B cell (primary cell): ENCODE results near the gene COLQ. TPM values are rescaled to one million over a fixed set of nuclear protein-coding genes. Genes with fewer than 3 reads are reported as not detected.

Experiments used
- ATAC-seq: fragments of 200-7000 bp; cut with Tn5 transposase; one replicate; pipeline ENCODE4 v1.10.0; 2021; ENCODE audit warnings: low read depth, mild to moderate bottlenecking, moderate number of reproducible peaks, moderate library complexity
- CTCF ChIA-PET: fragments of 350-600 bp; sonication (Branson Sonifier 250); formaldehyde crosslinking; loops from one replicate; lab custom pipeline; 2021; ENCODE audit warnings: antibody characterized with exemption, inconsistent platforms; lab: Charles Lee
- POLR2A ChIA-PET: fragments of 350-600 bp; sonication (Branson Sonifier 250); formaldehyde crosslinking; loops from one replicate; lab custom pipeline; 2021; ENCODE audit warnings: antibody characterized with exemption; lab: Charles Lee
- DNase-seq: peaks from one replicate; pipeline ENCODE4 v3.0.0; 2013
- H2AFZ ChIP-seq: 2 replicates; pipeline ENCODE4 v1.6.1; 2012; ENCODE audit warnings: mild to moderate bottlenecking, low read depth, low read length; ENCODE audit not compliant: insufficient read depth, poor library complexity, severe bottlenecking
- H3K27ac ChIP-seq, 2 donors: 1 replicate in 1 of 2; 2 replicates in 1 of 2; pipeline ENCODE4 v1.5.1; 2012 to 2013; ENCODE audit warnings: low read length in 2 of 2, mild to moderate bottlenecking in 2 of 2, moderate library complexity in 1 of 2
- H3K27me3 ChIP-seq, 4 experiments: fragments of 200-600 bp in 1 of 4; sonication (generic) in 1 of 4; replicated peaks in 1 of 4; 1 replicate in 2 of 4; 2 replicates in 2 of 4; pipeline versions ENCODE4 v1.6.1 to v1.7.0; 2013 to 2016; ENCODE audit warnings: low read length in 3 of 4, mild to moderate bottlenecking in 2 of 4, mixed read lengths in 1 of 4, moderate library complexity in 1 of 4; ENCODE audit not compliant: insufficient read depth in 4 of 4, control insufficient read depth in 3 of 4; ENCODE audit errors: control extremely low read depth in 1 of 4
- H3K36me3 ChIP-seq, 2 experiments: replicated peaks in 1 of 2; 1 replicate in 1 of 2; 2 replicates in 1 of 2; pipeline versions ENCODE4 v1.6.1 to v1.7.1; 2013; ENCODE audit warnings: low read length in 1 of 2; ENCODE audit not compliant: insufficient read depth in 2 of 2, control insufficient read depth in 1 of 2; ENCODE audit errors: control extremely low read depth in 1 of 2, extremely low read depth in 1 of 2
- H3K4me1 ChIP-seq, 2 donors: fragments of 200-600 bp in 1 of 2; sonication (generic) in 1 of 2; 1 replicate in 1 of 2; 2 replicates in 1 of 2; pipeline versions ENCODE4 v1.5.1 to v1.6.1; 2013 to 2017; ENCODE audit warnings: low read length in 2 of 2; ENCODE audit not compliant: control insufficient read depth in 2 of 2, insufficient read depth in 2 of 2
- H3K4me2 ChIP-seq: replicated peaks from 2 replicates; pipeline ENCODE3; 2012; ENCODE audit warnings: mild to moderate bottlenecking, low read depth, low read length; ENCODE audit not compliant: poor library complexity, severe bottlenecking
- H3K4me3 ChIP-seq, 5 experiments: fragments of 200-600 bp in 1 of 5; sonication (generic) in 1 of 5; 1 replicate in 3 of 5; 2 replicates in 2 of 5; pipeline versions ENCODE4 v1.5.1 to v1.7.0; 2011 to 2016; ENCODE audit warnings: low read length in 4 of 5, mild to moderate bottlenecking in 4 of 5, low read depth in 2 of 5, control low read depth in 1 of 5, moderate library complexity in 1 of 5; ENCODE audit not compliant: insufficient read depth in 1 of 5; ENCODE audit errors: control extremely low read depth in 1 of 5, extremely low read depth in 1 of 5
- H3K79me2 ChIP-seq: fragments of 200-600 bp; sonication (generic); one replicate; pipeline ENCODE4 v1.6.0; 2016; ENCODE audit warnings: low read length; ENCODE audit not compliant: control insufficient read depth, insufficient read depth
- H3K9ac ChIP-seq: fragments of 200-600 bp; sonication (generic); 2 replicates; pipeline ENCODE4 v1.6.1; 2017; ENCODE audit warnings: mild to moderate bottlenecking, low read length, moderate library complexity
- H3K9me3 ChIP-seq, 3 donors: one replicate each; pipeline versions ENCODE4 v1.6.1 to v1.7.1; 2013; ENCODE audit warnings: low read length in 2 of 3; ENCODE audit not compliant: control insufficient read depth in 2 of 3, insufficient read depth in 1 of 3; ENCODE audit errors: control extremely low read depth in 1 of 3
- H4K20me1 ChIP-seq: 2 replicates; pipeline ENCODE4 v1.6.0; 2012; ENCODE audit warnings: mild to moderate bottlenecking, low read length; ENCODE audit not compliant: insufficient read depth, control insufficient read depth, poor library complexity, severe bottlenecking
- H3K27ac Mint-ChIP-seq: one replicate; pipeline ENCODE4 v1.8.0; 2021; ENCODE audit warnings: mixed read lengths
- H3K27me3 Mint-ChIP-seq: one replicate; pipeline ENCODE4 v1.8.0; 2021; ENCODE audit warnings: mixed read lengths
- H3K4me1 Mint-ChIP-seq: one replicate; pipeline ENCODE4 v1.8.0; 2021; ENCODE audit warnings: mixed read lengths
- H3K4me3 Mint-ChIP-seq: one replicate; pipeline ENCODE4 v1.8.0; 2021; ENCODE audit warnings: mixed read lengths
- H3K9me3 Mint-ChIP-seq: one replicate; pipeline ENCODE4 v1.8.0; 2022; ENCODE audit warnings: mixed read lengths; ENCODE audit not compliant: insufficient read depth
- CTCF ChIP-seq: fragments of 200-600 bp; IDR thresholded peaks from one replicate; pipeline ENCODE4 v1.8.0; 2022; ENCODE audit warnings: antibody characterized with exemption, mild to moderate bottlenecking
- EZH2 ChIP-seq: IDR thresholded peaks from 2 replicates; pipeline ENCODE4 v1.6.1; 2012; ENCODE audit warnings: borderline replicate concordance, low read depth, mild to moderate bottlenecking, moderate library complexity, low read length; ENCODE audit not compliant: insufficient read depth, poor library complexity, severe bottlenecking
- WGBS: methylation state at CpG from one replicate; pipeline ENCODE4 v1.1.5; 2013; ENCODE audit warnings: missing lambda C conversion rate; ENCODE audit not compliant: insufficient coverage; 5-methylcytosine and 5-hydroxymethylcytosine counted together
- intact Hi-C: fragments of 100-400 bp; cut with micrococcal nuclease; formaldehyde crosslinking; loops from one replicate; pipeline ENCODE4 v1.10.0; 2022
- polyA plus RNA-seq: library from polyadenylated mRNA; depleted of rRNA; stranded (reverse); fragments of >200 nt; gene quantifications from 2 replicates; pipeline ENCODE4 v1.2.3, GENCODE V29; 2012
- total RNA-seq, 2 donors: library from RNA; stranded (reverse); fragments of 120-200 nt in 1 of 2; gene quantifications; 1 replicate in 1 of 2; 2 replicates in 1 of 2; pipeline versions ENCODE4 v1.2.3 to v1.2.4, GENCODE V29; 2013 to 2022

Gene COLQ
- total and polyA plus RNA-seq, 2 donors (not counting 1 experiment from before 2014, with no cell fraction given): 1.9 to 2.5 TPM

DNA sequence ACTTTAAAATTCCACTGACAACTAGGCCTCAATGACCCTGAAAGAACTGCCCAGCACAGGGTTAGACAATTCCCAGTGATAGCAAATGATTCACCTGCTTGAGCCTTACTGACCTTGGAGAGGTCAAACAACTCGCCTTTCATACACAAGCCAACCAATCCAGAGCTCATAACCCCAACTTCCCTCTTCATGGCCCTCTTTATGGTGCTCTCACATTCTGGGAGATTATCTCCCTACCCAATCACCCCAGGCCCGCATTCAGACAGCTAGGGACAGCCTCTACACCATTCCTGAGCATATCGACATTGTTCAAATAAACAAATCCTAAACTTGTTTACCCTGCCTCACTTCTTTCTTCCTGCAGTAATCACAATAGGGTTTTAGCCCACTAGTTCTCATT is 32.2 kb upstream of the COLQ start:
- Histone ChIP-seq H3K27ac (no peak overlapping the region), H3K4me3 (no peak overlapping the region), H4K20me1 (no peaks in the 10 kb centered on the region), H3K36me3 (no peaks in the 10 kb centered on the region), H3K79me2 (no peaks in the 10 kb centered on the region), H3K9ac (no peak overlapping the region), H3K9me3 (no peaks in the 10 kb centered on the region), H3K4me2 (no peak overlapping the region), H3K4me1 (peaks cover 23 to 30% of the 10 kb centered on the region in 2 donors), H3K27me3 (no peaks in the 10 kb centered on the region), H2AFZ (no peak overlapping the region)
- DNase-seq: no peak
- ChIA-PET CTCF (no interaction called here), POLR2A (no interaction called here)
- intact Hi-C loops: no loop called here
- Mint-ChIP-seq H3K27ac (no peak overlapping the region), H3K27me3 (no peaks in the 10 kb centered on the region), H3K4me3 (no peak overlapping the region), H3K9me3 (no peaks in the 10 kb centered on the region), H3K4me1 (peaks cover 29% of the 10 kb centered on the region)
- TF ChIP-seq CTCF (no peak), EZH2 (no peak)
- WGBS: 96% methylated on average over 3 of the region's 3 CpGs
- no peak for ATAC-seq

DNA sequence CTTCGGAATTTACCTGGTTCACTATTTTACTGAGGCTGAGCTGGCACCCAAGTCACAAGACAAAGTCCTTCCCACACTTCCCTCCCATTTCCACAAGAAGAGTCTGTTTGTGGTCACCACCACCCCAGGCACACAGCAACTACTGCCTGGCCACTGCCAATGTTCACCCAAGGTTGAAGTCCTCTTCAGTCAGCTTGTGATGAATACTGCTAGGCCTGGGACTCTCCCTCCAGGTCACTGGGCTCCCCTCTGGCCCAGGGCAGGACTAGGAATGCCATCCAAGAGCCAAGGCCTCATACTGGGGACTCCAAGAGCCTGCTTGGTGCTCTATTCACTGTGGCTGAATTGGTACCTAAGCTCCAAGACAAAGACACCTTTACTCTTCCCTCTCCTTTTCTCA is 30.4 kb upstream of the COLQ start:
- Histone ChIP-seq H3K4me2 (no peak overlapping the region), H3K36me3 (no peaks in the 10 kb centered on the region), H3K9ac (no peak overlapping the region), H3K4me1 (peaks cover 13 to 20% of the 10 kb centered on the region in 2 donors), H3K27ac (no peak overlapping the region), H3K27me3 (no peaks in the 10 kb centered on the region), H3K9me3 (peaks cover 0 to 5% (median 0%) of the 10 kb centered on the region in 3 donors), H3K4me3 (no peak overlapping the region), H2AFZ (no peak overlapping the region), H4K20me1 (no peaks in the 10 kb centered on the region), H3K79me2 (no peaks in the 10 kb centered on the region)
- no peak overlapping the region for H3K27ac Mint-ChIP-seq
- H3K9me3 Mint-ChIP-seq: peaks cover 3% of the 10 kb centered on the region
- ChIA-PET POLR2A (no interaction called here), CTCF (no interaction called here)
- no peaks in the 10 kb centered on the region for H3K27me3 Mint-ChIP-seq
- no peak for TF ChIP-seq CTCF
- no peak for TF ChIP-seq EZH2
- intact Hi-C loops: no loop called here
- ATAC-seq (no peak), DNase-seq (no peak)
- WGBS: 100% methylated on average over 1 of the region's 1 CpG
- H3K4me1 Mint-ChIP-seq: peaks cover 18% of the 10 kb centered on the region
- no peak overlapping the region for H3K4me3 Mint-ChIP-seq
